Brain microvascular endothelial cell (primary cell): ENCODE results near the gene SLC5A6.

Experiments
- DNase-seq: peaks from one replicate; pipeline ENCODE4 v3.0.0-alpha.2; 2020
- H3K27ac ChIP-seq: fragments of 250-450 bp; sonication (Bioruptor Pico); 2 replicates; pipeline ENCODE4 v1.5.1; 2020; ENCODE audit warnings: mild to moderate bottlenecking, moderate library complexity
- H3K27me3 ChIP-seq: fragments of 250-450 bp; sonication (Bioruptor Pico); replicated peaks from 2 replicates; pipeline ENCODE4 v1.5.1; 2020; ENCODE audit warnings: mild to moderate bottlenecking
- H3K36me3 ChIP-seq: fragments of 250-450 bp; sonication (Bioruptor Pico); replicated peaks from 2 replicates; pipeline ENCODE4 v1.5.1; 2020; ENCODE audit warnings: mild to moderate bottlenecking
- H3K4me3 ChIP-seq: 2 replicates; pipeline ENCODE4 v1.5.1; 2011; ENCODE audit warnings: low read depth, mild to moderate bottlenecking, control low read depth, low read length, moderate library complexity
- in situ Hi-C: cut with HindIII; loops from 2 replicates; pipeline ENCODE4 v1.10.0; 2017; ENCODE audit warnings: low sequenced_read_pairs, low pct_ligation_motif_present
- TF ChIP-seq, protein P1 (sequence below): IDR thresholded peaks from 2 replicates; pipeline ENCODE4 v1.5.1; 2011; ENCODE audit warnings: low read depth, mild to moderate bottlenecking, moderate library complexity, low read length, control low read depth, inconsistent platforms; ENCODE audit errors: missing control alignments

Gene SLC5A6

DNA sequence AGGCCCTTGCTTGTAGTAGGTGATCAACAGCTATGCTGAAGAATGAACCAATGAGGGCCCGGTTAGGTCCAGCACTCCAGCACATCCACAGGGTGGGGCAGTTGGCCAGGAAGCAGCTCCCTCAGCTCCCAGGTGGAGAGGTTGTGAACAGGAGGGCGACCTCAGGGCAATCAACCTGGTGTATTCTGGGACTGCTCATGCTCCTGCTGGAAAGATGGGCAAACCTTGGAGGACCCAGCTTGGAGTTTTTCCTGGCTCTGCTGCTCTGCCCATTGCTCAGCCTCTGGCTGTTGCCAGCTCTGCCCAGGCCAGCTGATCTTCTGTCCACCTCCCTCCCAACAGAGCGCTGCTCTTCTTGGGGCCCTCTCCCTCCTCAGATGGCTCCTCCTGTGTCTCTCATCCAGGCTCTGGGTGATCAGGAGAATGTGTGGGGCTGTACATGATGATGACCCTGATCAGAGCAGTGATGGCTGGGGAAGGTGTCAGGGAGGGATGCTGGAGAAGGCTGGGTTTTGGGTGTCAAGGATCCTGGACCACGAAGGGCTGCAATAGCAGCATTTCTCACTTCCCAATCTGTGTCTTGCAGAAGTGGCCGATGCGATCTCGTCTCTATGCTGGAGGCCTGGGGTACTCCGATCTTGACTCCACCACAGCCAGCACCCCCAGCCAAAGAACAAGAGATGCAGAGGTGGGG lies 59.8 kb downstream of the SLC5A6 start:
- Histone ChIP-seq H3K4me3 (no peak overlapping the region), H3K27ac (no peak overlapping the region), H3K36me3 (no peaks in the 10 kb centered on the region), H3K27me3 (peaks cover 5% of the 10 kb centered on the region)
- in situ Hi-C loops, result no loop called here
- no peak for DNase-seq
- TF ChIP-seq, protein P1, sequence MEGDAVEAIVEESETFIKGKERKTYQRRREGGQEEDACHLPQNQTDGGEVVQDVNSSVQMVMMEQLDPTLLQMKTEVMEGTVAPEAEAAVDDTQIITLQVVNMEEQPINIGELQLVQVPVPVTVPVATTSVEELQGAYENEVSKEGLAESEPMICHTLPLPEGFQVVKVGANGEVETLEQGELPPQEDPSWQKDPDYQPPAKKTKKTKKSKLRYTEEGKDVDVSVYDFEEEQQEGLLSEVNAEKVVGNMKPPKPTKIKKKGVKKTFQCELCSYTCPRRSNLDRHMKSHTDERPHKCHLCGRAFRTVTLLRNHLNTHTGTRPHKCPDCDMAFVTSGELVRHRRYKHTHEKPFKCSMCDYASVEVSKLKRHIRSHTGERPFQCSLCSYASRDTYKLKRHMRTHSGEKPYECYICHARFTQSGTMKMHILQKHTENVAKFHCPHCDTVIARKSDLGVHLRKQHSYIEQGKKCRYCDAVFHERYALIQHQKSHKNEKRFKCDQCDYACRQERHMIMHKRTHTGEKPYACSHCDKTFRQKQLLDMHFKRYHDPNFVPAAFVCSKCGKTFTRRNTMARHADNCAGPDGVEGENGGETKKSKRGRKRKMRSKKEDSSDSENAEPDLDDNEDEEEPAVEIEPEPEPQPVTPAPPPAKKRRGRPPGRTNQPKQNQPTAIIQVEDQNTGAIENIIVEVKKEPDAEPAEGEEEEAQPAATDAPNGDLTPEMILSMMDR, result no peak

GRCh38 chr2:27150639-27151230 lies 61.3 kb downstream of the SLC5A6 start:
- no peak for DNase-seq
- no peak overlapping the region for H3K4me3 ChIP-seq
- TF ChIP-seq, protein P1, result no peak
- H3K27ac ChIP-seq, result no peak overlapping the region
- peaks cover 5% of the 10 kb centered on the region for H3K27me3 ChIP-seq
- no peaks in the 10 kb centered on the region for H3K36me3 ChIP-seq
- in situ Hi-C loops, result no loop called here
